SK-N-SH (cell line): ENCODE measurements around the gene CD96. TPM values are rescaled to one million over a fixed set of nuclear protein-coding genes. Genes with fewer than 3 reads are reported as not detected.

ENCODE experiments used
- CTCF ChIA-PET: fragments of 300-600, 350-600 bp; formaldehyde crosslinking; extraction: SDS; loops from one replicate; lab custom pipeline; 2021; lab: Yijun Ruan, JAX
- POLR2A ChIA-PET: fragments of 350-600 bp; sonication (Branson Sonifier 250); formaldehyde crosslinking; extraction: SDS; loops from one replicate; lab custom pipeline; 2020; ENCODE audit warnings: antibody characterized with exemption, inconsistent platforms; lab: Yijun Ruan, JAX
- DNase-seq: peaks from one replicate; pipeline ENCODE4 v3.0.0; 2012
- H2AFZ ChIP-seq: fragments of 200-600 bp; sonication (generic); 2 replicates; pipeline ENCODE4 v1.8.1; 2016; ENCODE audit warnings: antibody characterized with exemption, mild to moderate bottlenecking, low read depth
- H3F3A ChIP-seq: fragments of 200-600 bp; sonication (generic); replicated peaks from 2 replicates; pipeline ENCODE3; 2016; ENCODE audit warnings: antibody characterized with exemption, mild to moderate bottlenecking; ENCODE audit not compliant: insufficient read depth
- H3K27ac ChIP-seq, 2 experiments: fragments of 200-500 bp in 1 of 2; fragments of 200-600 bp in 1 of 2; sonication (Bioruptor generic) in 1 of 2; sonication (generic), shearing (Covaris generic) in 1 of 2; 2 replicates each; pipeline versions ENCODE4 v1.5.1 to v1.6.1; 2014 to 2016; ENCODE audit warnings: low read depth in 2 of 2, inconsistent platforms in 1 of 2, low read length in 1 of 2, mild to moderate bottlenecking in 1 of 2, mixed read lengths in 1 of 2
- H3K27me3 ChIP-seq: fragments of 200-600 bp; sonication (generic), shearing (Covaris generic); 2 replicates; pipeline ENCODE4 v1.6.1; 2016; ENCODE audit warnings: mixed run types; ENCODE audit not compliant: insufficient read depth
- H3K36me3 ChIP-seq, 2 experiments: fragments of 200-500 bp in 1 of 2; fragments of 200-600 bp in 1 of 2; sonication (Bioruptor generic) in 1 of 2; sonication (generic) in 1 of 2; replicated peaks in 1 of 2; 2 replicates each; pipeline versions ENCODE3 to v1.5.1; 2014 to 2016; ENCODE audit warnings: low read length in 1 of 2, mild to moderate bottlenecking in 1 of 2; ENCODE audit not compliant: insufficient read depth in 2 of 2, control insufficient read depth in 1 of 2
- H3K4me1 ChIP-seq, 2 experiments: fragments of 200-500 bp in 1 of 2; fragments of 200-600 bp in 1 of 2; sonication (Bioruptor generic) in 1 of 2; sonication (generic), shearing (Covaris generic) in 1 of 2; 2 replicates each; pipeline versions ENCODE4 v1.5.1 to v1.6.1; 2014 to 2016; ENCODE audit warnings: low read depth in 1 of 2, low read length in 1 of 2, mixed run types in 1 of 2; ENCODE audit not compliant: insufficient read depth in 2 of 2, control insufficient read depth in 1 of 2
- H3K4me2 ChIP-seq: fragments of 200-600 bp; sonication (generic), shearing (Covaris generic); 2 replicates; pipeline ENCODE4 v1.6.1; 2017; ENCODE audit warnings: mixed run types
- H3K4me3 ChIP-seq, 2 experiments: fragments of 200-500 bp in 1 of 2; fragments of 200-600 bp in 1 of 2; sonication (Bioruptor generic) in 1 of 2; sonication (generic), shearing (Covaris generic) in 1 of 2; 2 replicates each; pipeline versions ENCODE4 v1.5.1 to v1.8.1; 2014 to 2016; ENCODE audit warnings: low read depth in 2 of 2, inconsistent platforms in 1 of 2, low read length in 1 of 2, mild to moderate bottlenecking in 1 of 2, mixed read lengths in 1 of 2, moderate library complexity in 1 of 2
- H3K79me2 ChIP-seq: fragments of 200-600 bp; sonication (generic); 2 replicates; pipeline ENCODE4 v1.8.1; 2017; ENCODE audit warnings: mild to moderate bottlenecking; ENCODE audit not compliant: insufficient read depth
- H3K9ac ChIP-seq: fragments of 200-600 bp; sonication (generic); 2 replicates; pipeline ENCODE4 v1.6.1; 2017; ENCODE audit warnings: mixed run types
- H3K9me2 ChIP-seq: fragments of 200-600 bp; sonication (generic); 2 replicates; pipeline ENCODE4 v1.6.1; 2017; ENCODE audit warnings: mixed run types
- H3K9me3 ChIP-seq: fragments of 200-600 bp; sonication (generic); 2 replicates; pipeline ENCODE4 v1.6.1; 2017; ENCODE audit warnings: mixed run types, mild to moderate bottlenecking, moderate library complexity
- H4K20me1 ChIP-seq: fragments of 200-600 bp; sonication (generic); 2 replicates; pipeline ENCODE4 v1.6.1; 2017; ENCODE audit warnings: mild to moderate bottlenecking, mixed run types; ENCODE audit not compliant: insufficient read depth
- RAD21 ChIP-seq: IDR thresholded peaks from 2 replicates; pipeline ENCODE4 v1.6.1; 2012; ENCODE audit warnings: mild to moderate bottlenecking, low read length
- SMC3 ChIP-seq: IDR thresholded peaks from 2 replicates; pipeline ENCODE4 v1.6.1; 2012; ENCODE audit warnings: low read depth, low read length, improper control_type of control experiment
- WGBS: methylation state at CpG from one replicate; pipeline ENCODE4 v1.1.6; 2017; ENCODE audit warnings: low lambda C conversion rate; 5-methylcytosine and 5-hydroxymethylcytosine counted together
- polyA plus RNA-seq, 3 experiments: library from polyadenylated mRNA; depleted of rRNA; stranded (reverse); fragments of >200 nt; gene quantifications; 2 replicates each; pipeline ENCODE4 v1.2.3, GENCODE V29; 2012

The CD96 gene
- polyA plus RNA-seq, 1 of the 3 experiments (the other 2 are of a cell fraction): 0.02 TPM

- ChIA-PET POLR2A (no interaction called here), CTCF (interaction anchor here (0.9 to 5.9 kb wide), 3 partner anchors 10 to 15 kb away, joined by 3 to 50 read pairs (median 9); no protein-coding TSS in a partner anchor)
- Histone ChIP-seq H3K9me2 (no peaks in the 10 kb centered on the region), H3K9ac (no peak overlapping the region), H4K20me1 (no peaks in the 10 kb centered on the region)
- TF ChIP-seq SMC3 (no peak), RAD21 (no peak)
- TF ChIP-seq, all 33 proteins: peak for 0
- no peak for DNase-seq
- peaks cover 18% of the 10 kb centered on the region for H3F3A ChIP-seq
- WGBS: 88% methylated on average over 2 of the region's 2 CpGs
- no peaks in the 10 kb centered on the region; a peak in 1 of 4 replicates for H3K4me1 ChIP-seq
- no peak overlapping the region for H2AFZ ChIP-seq
- H3K36me3 ChIP-seq: no peaks in the 10 kb centered on the region
- H3K79me2 ChIP-seq: peaks cover 97% of the 10 kb centered on the region
- H3K27me3 ChIP-seq: no peaks in the 10 kb centered on the region
- H3K27ac ChIP-seq: no peak overlapping the region
- H3K4me2 ChIP-seq: no peak overlapping the region
- H3K4me3 ChIP-seq: no peak overlapping the region
- H3K9me3 ChIP-seq: no peaks in the 10 kb centered on the region
Observed at GRCh38 chr3:111701292-111701906, 159.4 kb downstream of the CD96 start.

Other genes with a start within 250 kb of the CD96 start
- 0.76 and 1.3 TPM in 2 replicates for gene ZBED2, start 53.1 kb downstream of the CD96 start, polyA plus RNA-seq (2012; rRNA removed)
- gene PLCXD2, start 132.5 kb downstream of the CD96 start, polyA plus RNA-seq (2012; rRNA removed): 3.9 and 6.5 TPM in 2 replicates